DMS 273 treated with DMSO at 0.1 percent for 48 hours (cell line): ENCODE results near the gene KRT72.

Experiments used
- DNase-seq: peaks from one replicate; lab custom pipeline; 2025; lab: John Stamatoyannopoulos, UW

Gene KRT72

DNA sequence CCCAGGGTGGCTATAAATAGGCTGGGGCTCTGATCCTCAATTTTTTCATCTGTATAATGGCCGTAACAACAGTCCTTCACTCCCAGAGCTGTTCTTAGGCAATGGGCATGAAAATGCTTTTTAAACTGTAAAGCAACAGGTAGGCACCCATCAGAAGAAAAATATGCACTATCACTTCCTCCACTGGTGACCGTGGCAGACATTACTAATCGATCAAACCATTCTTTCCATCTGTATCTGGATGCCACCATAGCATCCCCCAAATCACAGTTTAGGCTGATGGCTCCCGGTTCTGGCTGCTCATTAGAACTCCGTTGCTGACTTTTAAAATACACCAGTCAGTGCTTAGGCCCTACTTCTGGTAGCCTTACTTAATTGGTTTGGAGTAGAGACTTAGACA, 59.6 kb downstream of the KRT72 start:
- DNase-seq = no peak

DNA sequence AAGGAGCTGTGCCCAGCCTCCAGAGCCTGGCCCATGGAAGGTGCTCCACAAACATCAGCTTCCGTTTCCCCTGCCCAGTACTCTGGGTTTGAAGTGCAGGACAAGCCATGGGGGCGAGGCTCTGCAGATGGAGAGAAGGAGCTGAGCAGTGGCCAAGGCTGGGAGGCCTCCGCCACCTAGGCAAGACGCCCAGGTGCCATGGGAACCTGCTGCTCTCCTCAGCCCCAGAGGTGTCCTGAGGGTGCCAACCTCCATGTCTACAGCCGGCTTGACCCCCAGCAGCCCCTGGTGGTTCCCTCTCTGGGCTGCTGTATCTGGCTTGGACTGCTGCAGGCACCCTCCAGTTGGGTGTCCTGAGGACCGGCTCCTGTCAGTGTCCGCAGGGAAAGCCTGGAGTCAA, 60.7 kb downstream of the KRT72 start:
- no peak for DNase-seq

DNA sequence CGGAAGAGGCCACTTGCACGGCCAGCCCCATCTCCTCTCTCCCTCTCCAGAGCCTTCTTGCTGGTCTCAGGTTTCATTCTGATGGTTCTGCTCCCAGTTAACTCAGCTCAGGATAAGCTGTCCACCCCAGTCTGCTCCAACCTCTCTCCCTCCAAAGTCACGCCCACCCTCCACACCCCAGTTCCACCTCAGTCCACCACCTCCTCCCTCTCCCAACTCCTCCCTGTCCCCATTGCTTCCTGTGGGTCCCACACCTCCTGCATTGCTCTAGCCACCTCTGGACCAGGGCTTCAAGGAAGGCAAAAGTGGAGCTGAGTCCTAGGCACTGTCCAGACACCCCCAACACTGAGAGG, 61.5 kb downstream of the KRT72 start:
- no peak for DNase-seq

DNA sequence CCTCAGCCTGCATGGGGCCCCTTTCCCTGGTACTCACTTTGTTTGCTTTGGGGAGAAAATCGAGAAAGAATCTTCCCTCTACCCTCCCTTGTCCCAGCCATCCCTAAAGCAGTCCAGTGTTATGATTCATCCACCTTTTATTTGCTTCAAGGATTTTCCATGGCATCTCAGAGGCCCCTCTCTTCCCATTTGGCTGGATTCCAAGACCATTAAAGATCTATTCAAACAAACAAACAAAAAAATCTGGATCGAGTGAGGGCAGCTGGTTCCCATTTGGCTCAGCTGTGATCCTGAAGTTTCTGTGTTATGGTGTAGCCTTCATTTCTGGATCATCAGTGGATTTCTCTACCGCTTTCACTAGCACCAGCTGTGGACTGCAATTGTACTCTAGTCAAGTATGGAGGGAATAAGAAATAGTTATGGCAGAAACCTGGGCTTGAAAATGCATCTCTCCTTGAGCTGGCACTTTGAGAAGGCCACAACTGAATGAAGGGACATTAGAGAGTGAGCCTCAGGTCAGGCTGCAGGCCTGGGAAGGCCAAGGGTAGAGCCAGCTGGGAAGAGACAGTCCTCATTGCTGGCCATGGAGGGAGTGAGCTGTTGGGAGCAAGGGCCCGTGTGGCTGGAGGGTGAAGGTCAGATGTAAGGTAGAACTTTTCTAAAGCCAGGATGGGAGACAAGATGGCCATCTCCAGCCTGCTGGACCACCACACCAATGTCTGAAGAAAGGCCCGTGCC, 62.0 kb downstream of the KRT72 start:
- DNase-seq = no peak

DNA sequence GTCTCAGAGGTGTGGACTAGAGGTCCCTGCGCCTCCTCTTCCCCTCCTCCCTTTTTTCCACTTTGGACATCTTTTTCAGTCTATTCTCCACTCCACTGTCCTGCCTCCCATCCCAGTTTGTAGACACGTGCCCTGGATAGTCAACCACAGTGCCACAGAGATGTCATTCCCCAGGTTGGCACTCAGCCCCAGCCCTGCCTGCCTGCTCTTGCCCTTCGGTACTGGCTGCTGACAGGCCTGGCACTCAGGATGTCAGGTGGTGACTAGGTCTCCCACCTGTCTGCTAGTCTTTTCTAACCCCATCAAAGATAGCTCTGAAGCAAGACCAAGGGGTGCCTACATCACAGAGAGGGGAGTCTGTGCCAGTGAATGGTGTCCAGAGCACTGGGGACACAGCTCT, 64.2 kb downstream of the KRT72 start:
- DNase-seq = no peak
